Measurements from ENCODE around the gene PRR13. TPM values are rescaled to one million over a fixed set of nuclear protein-coding genes. Genes with fewer than 3 reads are reported as not detected.

PRR13 gene
- total and polyA plus RNA-seq, 2 experiments from 2014 or later: 42.4 to 217 TPM

- Histone ChIP-seq H3K4me3 (no peak overlapping the region), H3F3A (ENCODE audit: insufficient read depth) (peaks cover 94% of the 10 kb centered on the region), H4K20me1 (ENCODE audit: insufficient read depth) (no peaks in the 10 kb centered on the region), H3K4me2 (ENCODE audit: unreplicated experiment) (no peak overlapping the region), H3K36me3 (ENCODE audit: low read depth) (peaks cover 95% of the 10 kb centered on the region), H2AFZ (no peak overlapping the region), H3K27ac (peak overlapping the region; percentile 1; the same call in 1 of the 2 replicates), H3K79me2 (ENCODE audit: insufficient read depth) (peaks cover 98% of the 10 kb centered on the region), H3K9ac (no peak overlapping the region), H3K27me3 (replicated peaks; ENCODE audit: insufficient read depth) (no peaks in the 10 kb centered on the region), H3K4me1 (ENCODE audit: insufficient read depth) (no peaks in the 10 kb centered on the region), H3K9me3 (ENCODE audit: low read depth) (no peaks in the 10 kb centered on the region), H3K9me2 (ENCODE audit: insufficient read depth) (no peaks in the 10 kb centered on the region)
- WGBS, 2 experiments (ENCODE audit: low coverage in 1 of 2, low lambda C conversion rate in 2 of 2, missing lambda C conversion rate in 2 of 2): 96 to 100% methylated on average over 1 of the region's 1 CpG
- DNase-seq: no peak
- TF ChIP-seq EZH2 (IDR thresholded peaks at IDR 0.05; ENCODE audit: insufficient read depth, poor library complexity, severe bottlenecking) (no peak), EZH2phosphoT487 (IDR thresholded peaks at IDR 0.05; ENCODE audit: insufficient read depth, low read depth) (no peak)
- in situ Hi-C loops (cut with MboI): no loop called here
These were observed 30.6 kb downstream of the PRR13 start for GRCh38 chr12:53472056-53472582.

GRCh38 chr12:53474077-53474476, 32.5 kb downstream of the PRR13 start:
- in situ Hi-C loops (cut with MboI): no loop called here
- peaks cover 94% of the 10 kb centered on the region for H3F3A ChIP-seq (ENCODE audit: insufficient read depth)
- no peak for DNase-seq
- H2AFZ ChIP-seq: no peak overlapping the region
- no peaks in the 10 kb centered on the region for H3K9me2 ChIP-seq (ENCODE audit: insufficient read depth)
- peaks cover 93% of the 10 kb centered on the region for H3K36me3 ChIP-seq (ENCODE audit: low read depth)
- H3K9me3 ChIP-seq (ENCODE audit: low read depth): no peaks in the 10 kb centered on the region
- no peak overlapping the region for H3K4me2 ChIP-seq (ENCODE audit: unreplicated experiment)
- peaks cover 16% of the 10 kb centered on the region for H3K4me1 ChIP-seq (ENCODE audit: insufficient read depth)
- H4K20me1 ChIP-seq (ENCODE audit: insufficient read depth): no peaks in the 10 kb centered on the region; the same call in 1 of the 2 replicates
- peaks cover 91% of the 10 kb centered on the region for H3K79me2 ChIP-seq (ENCODE audit: insufficient read depth)
- H3K9ac ChIP-seq: peak overlapping the region; percentile 31; the same call in 1 of the 2 replicates
- 77 to 82% methylated on average over 2 of the region's 2 CpGs for WGBS, 2 experiments (ENCODE audit: low coverage in 1 of 2, low lambda C conversion rate in 2 of 2, missing lambda C conversion rate in 2 of 2)
- no peak for TF ChIP-seq EZH2 (IDR thresholded peaks at IDR 0.05; ENCODE audit: insufficient read depth, poor library complexity, severe bottlenecking)
- TF ChIP-seq EZH2phosphoT487 (IDR thresholded peaks at IDR 0.05; ENCODE audit: insufficient read depth, low read depth): no peak
- H3K4me3 ChIP-seq: no peak overlapping the region
- no peaks in the 10 kb centered on the region for H3K27me3 ChIP-seq (replicated peaks; ENCODE audit: insufficient read depth)
- H3K27ac ChIP-seq: peak overlapping the region; percentile 36

GRCh38 chr12:53474819-53475218, 33.3 kb downstream of the PRR13 start:
- H3F3A ChIP-seq (ENCODE audit: insufficient read depth): peaks cover 95% of the 10 kb centered on the region
- no peaks in the 10 kb centered on the region for H3K9me2 ChIP-seq (ENCODE audit: insufficient read depth)
- H3K79me2 ChIP-seq (ENCODE audit: insufficient read depth): peaks cover 84% of the 10 kb centered on the region
- no peak for TF ChIP-seq EZH2 (IDR thresholded peaks at IDR 0.05; ENCODE audit: insufficient read depth, poor library complexity, severe bottlenecking)
- no peak for TF ChIP-seq EZH2phosphoT487 (IDR thresholded peaks at IDR 0.05; ENCODE audit: insufficient read depth, low read depth)
- 0 out of 2 replicates have a peak overlapping the region, but pooled peaks have one; percentile 31 for H3K9ac ChIP-seq
- H3K9me3 ChIP-seq (ENCODE audit: low read depth): no peaks in the 10 kb centered on the region
- 78 to 79% methylated on average over 7 to 13 of the region's 13 CpGs for WGBS, 2 experiments (ENCODE audit: low coverage in 1 of 2, low lambda C conversion rate in 2 of 2, missing lambda C conversion rate in 2 of 2)
- in situ Hi-C loops (cut with MboI): no loop called here
- no peak for DNase-seq
- peak overlapping the region; percentile 36 for H3K27ac ChIP-seq
- H3K4me3 ChIP-seq: no peak overlapping the region
- H3K36me3 ChIP-seq (ENCODE audit: low read depth): peaks cover 93% of the 10 kb centered on the region
- H3K4me2 ChIP-seq (ENCODE audit: unreplicated experiment): no peak overlapping the region
- H2AFZ ChIP-seq: no peak overlapping the region
- H3K27me3 ChIP-seq (replicated peaks; ENCODE audit: insufficient read depth): no peaks in the 10 kb centered on the region
- H4K20me1 ChIP-seq (ENCODE audit: insufficient read depth): no peaks in the 10 kb centered on the region; the same call in 1 of the 2 replicates
- H3K4me1 ChIP-seq (ENCODE audit: insufficient read depth): peaks cover 22% of the 10 kb centered on the region

- H3F3A ChIP-seq (ENCODE audit: insufficient read depth): peaks cover 96% of the 10 kb centered on the region
- peaks cover 66% of the 10 kb centered on the region for H3K79me2 ChIP-seq (ENCODE audit: insufficient read depth)
- H3K9me2 ChIP-seq (ENCODE audit: insufficient read depth): no peaks in the 10 kb centered on the region
- H3K9ac ChIP-seq: 0 out of 2 replicates have a peak overlapping the region, but pooled peaks have one; percentile 1
- no peak overlapping the region for H2AFZ ChIP-seq
- peaks cover 1% of the 10 kb centered on the region for H4K20me1 ChIP-seq (ENCODE audit: insufficient read depth)
- in situ Hi-C loops (cut with MboI): no loop called here
- no peak overlapping the region for H3K4me2 ChIP-seq (ENCODE audit: unreplicated experiment)
- peaks cover 91% of the 10 kb centered on the region for H3K36me3 ChIP-seq (ENCODE audit: low read depth)
- no peak overlapping the region for H3K4me3 ChIP-seq
- no peak for TF ChIP-seq EZH2 (IDR thresholded peaks at IDR 0.05; ENCODE audit: insufficient read depth, poor library complexity, severe bottlenecking)
- TF ChIP-seq EZH2phosphoT487 (IDR thresholded peaks at IDR 0.05; ENCODE audit: insufficient read depth, low read depth): no peak
- H3K27me3 ChIP-seq (replicated peaks; ENCODE audit: insufficient read depth): no peaks in the 10 kb centered on the region
- no peaks in the 10 kb centered on the region for H3K9me3 ChIP-seq (ENCODE audit: low read depth)
- H3K4me1 ChIP-seq (ENCODE audit: insufficient read depth): peaks cover 42% of the 10 kb centered on the region
- H3K27ac ChIP-seq: peak overlapping the region; percentile 36; the same call in 1 of the 2 replicates
- DNase-seq: peak; percentile 53
- 55 to 71% methylated on average over 2 of the region's 2 CpGs for WGBS, 2 experiments (ENCODE audit: low coverage in 1 of 2, low lambda C conversion rate in 2 of 2, missing lambda C conversion rate in 2 of 2)
These were observed 35.3 kb downstream of the PRR13 start for GRCh38 chr12:53476769-53477209.

All from GM23248 (cell line).